ENCODE data around the gene DYNLL1.

DYNLL1 gene

DNA sequence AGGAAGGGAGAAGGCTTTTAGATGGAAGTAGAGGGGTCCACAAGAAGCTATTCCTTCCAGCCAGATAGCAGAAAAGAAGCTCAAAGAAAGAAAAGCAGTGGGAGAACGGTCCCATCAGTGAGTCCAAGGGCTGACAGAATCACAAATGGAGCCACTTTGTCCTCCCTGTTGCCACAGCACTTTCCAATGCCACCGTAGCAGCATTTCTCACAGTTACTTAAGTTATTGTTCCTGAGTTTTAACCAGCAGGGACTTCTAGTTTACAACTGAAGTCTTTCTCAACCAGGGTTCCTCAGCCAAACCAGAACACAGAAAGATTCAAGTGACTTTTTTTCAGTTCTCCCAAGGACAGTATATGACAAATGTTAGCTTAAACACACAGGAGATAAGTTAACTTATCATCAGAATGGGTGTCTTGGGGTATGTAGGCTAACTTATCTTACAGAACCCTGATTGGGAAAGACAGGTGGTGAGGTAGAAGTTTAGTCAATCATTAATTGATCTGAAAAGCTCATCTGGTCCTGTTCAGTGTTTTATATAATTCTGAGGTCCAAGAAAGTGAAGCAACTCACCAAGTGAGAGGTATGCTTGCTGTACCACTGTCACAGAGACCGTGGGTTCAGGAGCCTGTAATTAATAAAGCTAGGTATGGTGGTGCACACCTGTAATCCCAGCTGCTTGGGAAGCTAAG lies 42.7 kb upstream of the DYNLL1 start:
- ATAC-seq (ENCODE audit: insufficient read depth, low read depth) (no peak), DNase-seq (no peak)
- H3K36me3 ChIP-seq (ENCODE audit: insufficient read depth, low read length): peaks cover 68% of the 10 kb centered on the region
- H3K27me3 ChIP-seq (ENCODE audit: insufficient read depth, low read length, poor library complexity): no peaks in the 10 kb centered on the region
- H3K4me3 ChIP-seq (ENCODE audit: low read depth in 1 of 2, low read length in 2 of 2): no peak overlapping the region
- no peak overlapping the region for H3K27ac ChIP-seq (ENCODE audit: low read length)
- peaks cover 24% of the 10 kb centered on the region for H4K20me1 ChIP-seq (ENCODE audit: insufficient read depth, low read length)
- H2AFZ ChIP-seq (ENCODE audit: low read depth, low read length): no peak overlapping the region
- peaks cover 5% of the 10 kb centered on the region for H3K4me1 ChIP-seq (ENCODE audit: insufficient read depth, low read length)
- H3K79me2 ChIP-seq (ENCODE audit: insufficient read depth, low read length): peaks cover 43% of the 10 kb centered on the region
- no peak overlapping the region for H3K9ac ChIP-seq (ENCODE audit: low read depth, low read length)
- no peaks in the 10 kb centered on the region for H3K9me3 ChIP-seq (ENCODE audit: insufficient read depth, low read length, severe bottlenecking)
- TF ChIP-seq, protein P1, sequence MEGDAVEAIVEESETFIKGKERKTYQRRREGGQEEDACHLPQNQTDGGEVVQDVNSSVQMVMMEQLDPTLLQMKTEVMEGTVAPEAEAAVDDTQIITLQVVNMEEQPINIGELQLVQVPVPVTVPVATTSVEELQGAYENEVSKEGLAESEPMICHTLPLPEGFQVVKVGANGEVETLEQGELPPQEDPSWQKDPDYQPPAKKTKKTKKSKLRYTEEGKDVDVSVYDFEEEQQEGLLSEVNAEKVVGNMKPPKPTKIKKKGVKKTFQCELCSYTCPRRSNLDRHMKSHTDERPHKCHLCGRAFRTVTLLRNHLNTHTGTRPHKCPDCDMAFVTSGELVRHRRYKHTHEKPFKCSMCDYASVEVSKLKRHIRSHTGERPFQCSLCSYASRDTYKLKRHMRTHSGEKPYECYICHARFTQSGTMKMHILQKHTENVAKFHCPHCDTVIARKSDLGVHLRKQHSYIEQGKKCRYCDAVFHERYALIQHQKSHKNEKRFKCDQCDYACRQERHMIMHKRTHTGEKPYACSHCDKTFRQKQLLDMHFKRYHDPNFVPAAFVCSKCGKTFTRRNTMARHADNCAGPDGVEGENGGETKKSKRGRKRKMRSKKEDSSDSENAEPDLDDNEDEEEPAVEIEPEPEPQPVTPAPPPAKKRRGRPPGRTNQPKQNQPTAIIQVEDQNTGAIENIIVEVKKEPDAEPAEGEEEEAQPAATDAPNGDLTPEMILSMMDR (IDR thresholded peaks at IDR 0.05; ENCODE audit: borderline replicate concordance, extremely low read depth, low read length, poor library complexity, severe bottlenecking): no peak
- TF ChIP-seq EZH2 (IDR thresholded peaks at IDR 0.05; ENCODE audit: borderline replicate concordance, low read depth, low read length, severe bottlenecking): no peak
- H3K4me2 ChIP-seq (ENCODE audit: insufficient read depth, low read length): no peak overlapping the region

DNA sequence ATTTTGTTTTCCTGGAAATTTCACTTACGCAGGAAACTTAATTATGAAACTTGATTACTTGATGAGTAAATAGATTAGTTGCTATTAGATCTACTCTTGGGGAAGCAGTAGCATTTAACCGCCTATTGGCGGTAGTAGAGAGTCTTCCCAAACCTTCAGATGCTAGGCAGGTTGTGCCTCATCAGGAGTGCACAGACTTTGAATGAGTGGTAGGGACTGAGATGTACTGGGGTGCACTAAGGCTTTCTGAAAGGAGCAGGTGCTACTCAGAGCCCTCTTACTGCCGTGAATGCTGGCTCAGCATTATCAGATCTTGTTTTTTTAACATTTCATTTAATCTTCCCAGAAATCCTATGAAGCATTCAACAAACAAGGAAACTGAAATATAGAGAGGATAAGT lies 41.9 kb upstream of the DYNLL1 start:
- DNase-seq (peak; percentile 36), ATAC-seq (ENCODE audit: insufficient read depth, low read depth) (peak; percentile 84)
- Histone ChIP-seq H3K79me2 (ENCODE audit: insufficient read depth, low read length) (peaks cover 35% of the 10 kb centered on the region), H3K9me3 (ENCODE audit: insufficient read depth, low read length, severe bottlenecking) (no peaks in the 10 kb centered on the region), H4K20me1 (ENCODE audit: insufficient read depth, low read length) (peaks cover 24% of the 10 kb centered on the region), H3K4me3 (ENCODE audit: low read depth in 1 of 2, low read length in 2 of 2) (no peak overlapping the region), H3K36me3 (ENCODE audit: insufficient read depth, low read length) (peaks cover 73% of the 10 kb centered on the region), H3K27me3 (ENCODE audit: insufficient read depth, low read length, poor library complexity) (no peaks in the 10 kb centered on the region), H3K27ac (ENCODE audit: low read length) (no peak overlapping the region), H3K4me1 (ENCODE audit: insufficient read depth, low read length) (no peaks in the 10 kb centered on the region), H2AFZ (ENCODE audit: low read depth, low read length) (no peak overlapping the region), H3K9ac (ENCODE audit: low read depth, low read length) (no peak overlapping the region), H3K4me2 (ENCODE audit: insufficient read depth, low read length) (no peak overlapping the region)
- TF ChIP-seq, protein P1 (IDR thresholded peaks at IDR 0.05; ENCODE audit: borderline replicate concordance, extremely low read depth, low read length, poor library complexity, severe bottlenecking): peak; percentile 78
- TF ChIP-seq EZH2 (IDR thresholded peaks at IDR 0.05; ENCODE audit: borderline replicate concordance, low read depth, low read length, severe bottlenecking): no peak

DNA sequence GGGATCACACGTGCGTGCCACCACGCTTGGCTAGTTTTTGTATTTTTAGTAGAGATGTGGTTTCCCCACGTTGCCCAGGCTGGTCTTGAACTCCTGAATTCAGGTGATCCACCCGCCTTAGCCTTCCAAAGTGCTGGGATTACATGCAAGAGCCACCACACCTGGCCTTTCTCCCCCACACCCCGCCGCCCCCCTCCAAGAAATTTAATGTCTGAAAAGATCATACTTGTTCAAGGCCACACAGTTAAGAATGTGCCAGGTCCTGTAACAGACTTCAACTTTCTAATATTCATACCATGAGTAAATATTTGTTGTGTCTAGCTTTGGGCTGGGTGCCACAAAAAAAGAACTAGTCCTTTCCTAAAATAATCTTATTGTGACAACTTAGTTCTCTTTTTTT lies 40.6 kb upstream of the DYNLL1 start:
- H3K4me1 ChIP-seq (ENCODE audit: insufficient read depth, low read length): no peaks in the 10 kb centered on the region
- H3K27me3 ChIP-seq (ENCODE audit: insufficient read depth, low read length, poor library complexity): no peaks in the 10 kb centered on the region
- H3K36me3 ChIP-seq (ENCODE audit: insufficient read depth, low read length): peaks cover 71% of the 10 kb centered on the region
- no peak for DNase-seq
- no peak overlapping the region for H2AFZ ChIP-seq (ENCODE audit: low read depth, low read length)
- TF ChIP-seq EZH2 (IDR thresholded peaks at IDR 0.05; ENCODE audit: borderline replicate concordance, low read depth, low read length, severe bottlenecking): no peak
- TF ChIP-seq, protein P1 (IDR thresholded peaks at IDR 0.05; ENCODE audit: borderline replicate concordance, extremely low read depth, low read length, poor library complexity, severe bottlenecking): no peak
- no peak overlapping the region for H3K27ac ChIP-seq (ENCODE audit: low read length)
- H4K20me1 ChIP-seq (ENCODE audit: insufficient read depth, low read length): peaks cover 24% of the 10 kb centered on the region
- ATAC-seq (ENCODE audit: insufficient read depth, low read depth): no peak
- no peaks in the 10 kb centered on the region for H3K9me3 ChIP-seq (ENCODE audit: insufficient read depth, low read length, severe bottlenecking)
- H3K4me3 ChIP-seq (ENCODE audit: low read depth in 1 of 2, low read length in 2 of 2): no peak overlapping the region
- peaks cover 30% of the 10 kb centered on the region for H3K79me2 ChIP-seq (ENCODE audit: insufficient read depth, low read length)
- H3K4me2 ChIP-seq (ENCODE audit: insufficient read depth, low read length): no peak overlapping the region
- no peak overlapping the region for H3K9ac ChIP-seq (ENCODE audit: low read depth, low read length)
